ENCODE results near the gene ABHD10.
"Not testable (repeated sequence)": the region's sequence is repeated elsewhere in the genome, so short reads cannot be mapped to it uniquely, and the experiment has no call there.

ABHD10 gene

DNA sequence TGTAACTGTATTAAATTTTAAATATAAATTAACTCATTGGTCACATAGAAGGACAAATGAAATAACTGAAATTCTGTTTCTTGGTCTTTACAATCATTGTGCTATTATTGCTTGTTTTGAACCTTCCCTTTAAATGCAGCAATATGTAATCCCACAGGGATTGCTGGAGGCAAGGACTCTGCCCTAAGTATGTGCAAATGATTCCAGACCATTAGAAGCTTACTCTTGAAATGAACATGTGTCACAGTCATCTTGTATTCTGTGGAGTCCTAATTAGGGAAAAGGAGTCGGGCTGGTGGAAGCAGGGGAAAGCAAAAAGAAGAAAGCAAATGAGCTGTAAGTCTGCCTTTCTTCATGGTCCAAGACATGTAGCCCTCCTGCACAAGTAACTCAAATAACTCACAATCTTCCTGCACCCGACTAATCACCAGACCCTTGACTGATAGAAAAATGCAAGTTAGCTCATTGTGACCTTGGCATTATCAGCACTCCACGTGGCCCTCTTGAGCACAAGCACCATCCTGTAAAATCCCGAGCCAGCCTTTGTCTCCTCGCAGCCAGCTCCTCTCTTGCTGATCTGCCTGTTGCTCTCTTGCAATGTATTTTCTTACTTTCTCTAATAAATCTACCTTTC lies 53.4 kb downstream of the ABHD10 start:
- DNase-seq (ENCODE audit: low read depth in 2 of 2) = no peak

DNA sequence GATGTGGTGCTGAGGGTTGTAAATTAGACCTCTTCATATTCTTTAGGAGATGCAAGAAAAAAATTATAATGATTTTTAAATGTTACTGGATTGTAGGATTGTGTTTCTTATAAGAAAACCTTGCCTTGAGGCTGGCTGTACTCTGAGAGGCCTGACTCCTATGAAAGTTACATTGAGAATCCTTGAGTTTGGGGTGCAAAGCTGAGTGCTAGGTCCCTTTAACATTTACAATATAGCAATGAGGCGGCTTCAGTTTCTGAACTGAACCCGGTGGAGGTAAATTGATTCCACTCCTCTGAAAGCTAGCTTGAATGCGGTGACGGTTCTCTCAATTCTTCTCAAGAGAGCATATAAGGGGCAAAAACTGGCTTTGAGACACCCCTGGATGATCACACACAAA lies 55.6 kb downstream of the ABHD10 start, which contains the start of gene TMPRSS7:
TSS of gene TMPRSS7 (plus strand) at position 301 of the 400 bp plus-strand sequence. CDS start 110 bp downstream, outside the sequence.
- DNase-seq (ENCODE audit: low read depth in 2 of 2) = no peak

DNA sequence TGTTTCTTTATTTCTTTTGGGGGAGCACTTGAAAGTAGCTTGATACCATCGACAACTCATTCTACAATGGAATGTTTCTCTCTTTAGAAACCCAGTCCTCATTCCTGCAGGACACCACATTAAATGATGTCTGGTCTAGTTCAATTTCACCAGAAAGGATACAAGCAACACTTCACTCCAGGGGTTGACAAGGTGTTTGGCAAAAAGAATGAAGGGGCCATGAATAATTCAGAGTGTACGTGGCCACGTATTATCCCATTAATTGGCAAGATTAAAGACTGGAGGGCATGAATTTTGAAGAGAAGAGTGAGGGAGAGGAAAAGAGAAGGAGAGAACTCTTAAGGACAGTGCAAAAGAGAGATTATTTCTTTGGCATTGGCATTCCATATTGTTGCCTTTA lies 56.4 kb downstream of the ABHD10 start:
- no peak for DNase-seq (ENCODE audit: low read depth in 2 of 2)

DNA sequence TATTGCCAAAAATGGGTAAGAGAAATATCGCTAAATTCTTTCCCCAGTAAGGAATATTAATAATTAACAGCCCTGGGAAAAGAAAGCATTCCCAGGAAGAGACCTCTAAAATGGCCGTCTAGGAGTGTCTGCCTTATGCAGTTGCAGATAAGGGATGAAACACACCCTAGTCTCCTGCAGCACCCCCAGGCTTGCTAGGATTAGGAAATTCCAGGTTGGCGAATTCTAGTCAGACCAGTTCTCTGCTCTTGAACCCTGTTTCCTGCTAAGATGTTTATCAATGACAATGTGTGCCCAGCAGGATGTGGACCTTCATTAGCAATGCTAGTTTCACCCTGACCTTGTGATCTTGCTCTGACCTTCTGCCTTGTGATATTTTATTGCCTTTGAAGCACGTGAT lies 58.4 kb downstream of the ABHD10 start:
- DNase-seq (ENCODE audit: low read depth in 2 of 2) = not testable (repeated sequence)

DNA sequence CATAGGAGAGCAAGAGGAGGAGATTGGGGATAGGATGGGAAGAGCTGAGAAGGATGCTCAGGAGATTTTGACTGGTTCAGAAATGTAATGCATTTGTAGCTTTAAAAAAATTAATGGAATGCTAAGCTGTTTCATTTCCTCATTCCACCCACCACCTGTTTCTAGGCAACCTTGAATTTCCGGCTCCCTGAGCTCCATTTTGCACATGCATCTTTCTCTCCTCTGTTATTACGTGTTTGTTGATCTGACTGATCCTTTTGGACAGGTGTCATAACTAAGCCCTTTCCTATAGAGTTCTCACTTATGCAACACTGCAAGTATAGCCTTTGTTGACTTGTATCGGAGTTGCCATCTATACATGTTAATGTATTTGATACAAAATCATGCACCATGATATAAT lies 60.0 kb downstream of the ABHD10 start:
- no peak for DNase-seq (ENCODE audit: low read depth in 2 of 2)

DNA sequence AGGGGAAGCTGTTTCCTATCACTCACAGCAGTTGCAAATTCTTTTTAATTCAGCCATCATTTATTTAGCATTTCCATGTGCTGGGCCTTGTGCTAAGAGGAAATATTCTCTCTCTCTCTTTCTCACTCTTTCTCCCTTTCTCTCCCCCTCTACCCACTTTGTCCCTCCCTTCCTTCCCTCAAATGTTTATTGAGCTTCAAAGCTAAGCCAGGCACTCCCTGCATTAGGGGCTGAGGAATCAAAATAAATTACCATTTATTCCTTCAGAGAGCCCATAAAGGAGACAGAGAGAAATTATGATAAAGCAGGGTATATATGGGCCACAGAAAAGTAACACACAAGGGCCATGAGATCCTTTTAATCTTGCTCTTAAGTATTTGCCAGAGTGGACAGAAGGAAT lies 62.5 kb downstream of the ABHD10 start:
- no peak for DNase-seq (ENCODE audit: low read depth in 2 of 2)

DNA sequence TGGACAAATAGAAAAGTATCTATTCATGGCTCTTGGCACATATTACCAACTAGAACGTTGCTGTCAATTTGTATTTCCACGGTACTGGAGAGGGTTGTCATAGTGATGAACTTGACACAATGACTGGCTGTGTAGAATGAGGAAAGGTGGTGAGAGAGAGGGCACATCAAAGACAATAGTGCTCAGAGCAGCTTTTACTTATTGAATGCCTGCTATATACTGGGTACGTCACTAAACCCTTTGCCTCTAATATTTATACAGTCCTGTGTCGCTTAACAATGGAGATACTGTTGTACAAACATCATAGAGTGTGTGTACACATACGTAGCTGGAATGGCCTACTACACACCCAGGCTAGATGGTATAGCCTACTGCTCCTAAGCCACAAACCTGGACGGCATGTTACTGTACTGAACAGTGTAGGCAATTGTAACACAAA lies 64.0 kb downstream of the ABHD10 start:
- DNase-seq (ENCODE audit: low read depth in 2 of 2) = no peak

Measured in activated CD8-positive, alpha-beta memory T cell treated with anti-CD3 and anti-CD28 coated beads for 4 hours (primary cell).